K562 (cell line): ENCODE data around the gene ACBD3. TPM values are rescaled to one million over a fixed set of nuclear protein-coding genes. Genes with fewer than 3 reads are reported as not detected.
A peak's percentile ranks its signal among the peaks of the same experiment; 100 is the strongest.

ENCODE experiments used
- ATAC-seq: fragments of 200-7000 bp; cut with Tn5 transposase; 3 replicates; pipeline ENCODE4 v1.9.1; 2020; ENCODE audit warnings: moderate library complexity
- BruUV-seq: library from RNA; stranded (reverse); fragments of 400-500 nt; replicated peaks from 2 replicates; lab custom pipeline; 2021; lab: Mats Ljungman, UMichigan
- CTCF ChIA-PET: fragments of 300-600 bp; formaldehyde crosslinking; extraction: SDS; loops from one replicate; lab custom pipeline; 2021; ENCODE audit warnings: low intra/inter-chr PET ratio; lab: Yijun Ruan, JAX
- POLR2A ChIA-PET: fragments of 300-600, 350-650 bp; sonication (Branson Sonifier 250); formaldehyde crosslinking; extraction: SDS; loops from one replicate; lab custom pipeline; 2021; ENCODE audit warnings: antibody characterized with exemption, inconsistent platforms; lab: Yijun Ruan, JAX
- DNase-seq, 4 experiments: peaks; one replicate each; pipeline versions ENCODE4 v3.0.0 to v3.0.0-alpha.2; 2011 to 2018; ENCODE audit warnings: low spot score in 3 of 4, mixed read lengths in 3 of 4; ENCODE audit errors: extremely low read depth in 1 of 4
- FAIRE-seq: peaks from 2 replicates; lab custom pipeline; 2011; peaks lifted over from hg19 to GRCh38; lab: Jason Lieb, UNC
- H2AFZ ChIP-seq: 2 replicates; pipeline ENCODE4 v1.6.0; 2011; ENCODE audit warnings: low read depth, low read length, control low read depth, inconsistent platforms
- H3K27ac ChIP-seq: fragments of 200-600 bp; 3 replicates; pipeline ENCODE4 v1.8.0; 2011; ENCODE audit warnings: low read depth, mild to moderate bottlenecking, control low read depth, inconsistent platforms, low read length, moderate library complexity, mixed read lengths; ENCODE audit errors: extremely low read depth
- H3K27me3 ChIP-seq, 2 experiments: fragments of 300-600 bp in 1 of 2; 2 replicates in 1 of 2; 3 replicates in 1 of 2; pipeline versions ENCODE4 v1.6.0 to v1.8.0; 2011; ENCODE audit warnings: inconsistent platforms in 2 of 2, low read length in 2 of 2, mild to moderate bottlenecking in 1 of 2, mixed read lengths in 1 of 2, moderate library complexity in 1 of 2; ENCODE audit not compliant: control insufficient read depth in 2 of 2, insufficient read depth in 2 of 2
- H3K36me3 ChIP-seq: fragments of 300-600 bp; 3 replicates; pipeline ENCODE4 v1.8.0; 2011; ENCODE audit warnings: mild to moderate bottlenecking, low read length, inconsistent platforms; ENCODE audit not compliant: control insufficient read depth, insufficient read depth
- H3K4me1 ChIP-seq, 2 experiments: fragments of 200-600 bp in 1 of 2; replicated peaks in 1 of 2; 2 replicates in 1 of 2; 3 replicates in 1 of 2; pipeline versions ENCODE4 v1.5.1 to v1.8.0; 2011; ENCODE audit warnings: inconsistent platforms in 2 of 2, low read length in 2 of 2, mild to moderate bottlenecking in 1 of 2, mixed read lengths in 1 of 2, moderate library complexity in 1 of 2; ENCODE audit not compliant: control insufficient read depth in 2 of 2, insufficient read depth in 2 of 2
- H3K4me2 ChIP-seq: 2 replicates; pipeline ENCODE4 v1.6.1; 2011; ENCODE audit warnings: low read length, control low read depth, inconsistent platforms, mixed read lengths; ENCODE audit not compliant: insufficient read depth
- H3K4me3 ChIP-seq: fragments of 200-600 bp; sonication (generic), shearing (Covaris generic); 2 replicates; pipeline ENCODE4 v1.5.1; 2016; ENCODE audit warnings: control low read depth, inconsistent platforms
- H3K79me2 ChIP-seq: fragments of 200-600 bp; 3 replicates; pipeline ENCODE4 v1.8.0; 2011; ENCODE audit warnings: low read length, inconsistent platforms; ENCODE audit not compliant: control insufficient read depth, insufficient read depth
- H3K9ac ChIP-seq, 2 experiments: 2 replicates each; pipeline versions ENCODE4 v1.6.0 to v1.6.1; 2011; ENCODE audit warnings: low read depth in 2 of 2, low read length in 2 of 2, control low read depth in 1 of 2, inconsistent platforms in 1 of 2, mild to moderate bottlenecking in 1 of 2, mixed read lengths in 1 of 2; ENCODE audit not compliant: insufficient read depth in 1 of 2
- H3K9me1 ChIP-seq: one replicate; pipeline ENCODE4 v1.6.0; 2011; ENCODE audit warnings: inconsistent platforms, mild to moderate bottlenecking, low read length, moderate library complexity; ENCODE audit not compliant: control insufficient read depth, insufficient read depth
- H3K9me3 ChIP-seq: replicated peaks from 2 replicates; pipeline ENCODE4 v1.5.1; 2011; ENCODE audit warnings: low read depth, low read length, inconsistent platforms; ENCODE audit not compliant: control insufficient read depth, insufficient read depth
- H4K20me1 ChIP-seq: replicated peaks from 2 replicates; pipeline ENCODE4 v1.6.1; 2011; ENCODE audit warnings: low read length, inconsistent platforms, mixed read lengths; ENCODE audit not compliant: control insufficient read depth, insufficient read depth
- BACH1 ChIP-seq: fragments of 200-800 bp; sonication (Bioruptor generic); IDR thresholded peaks from 2 replicates; pipeline ENCODE4 v1.6.1; 2016; ENCODE audit warnings: missing genetic modification characterization, missing compliant biosample characterization
- CREBBP ChIP-seq: IDR thresholded peaks from one replicate; pipeline ENCODE4 v1.6.1; 2012; ENCODE audit warnings: low read depth, mild to moderate bottlenecking, control low read depth, inconsistent platforms, low read length
- NEUROD1 ChIP-seq: fragments of 150-350 bp; IDR thresholded peaks from 2 replicates; pipeline ENCODE4 v1.6.1; 2014; ENCODE audit warnings: borderline replicate concordance, low read length, low read depth; ENCODE audit not compliant: partially characterized antibody
- NFIC ChIP-seq: fragments of 450-650 bp; IDR thresholded peaks from 2 replicates; pipeline ENCODE4 v1.6.1; 2017; ENCODE audit warnings: mild to moderate bottlenecking, inconsistent platforms
- PHB ChIP-seq: fragments of 250-450 bp; sonication (Bioruptor Pico); IDR thresholded peaks from 2 replicates; pipeline ENCODE4 v1.5.0; 2021
- PPARD ChIP-seq: fragments of 250-450 bp; sonication (Bioruptor Pico); IDR thresholded peaks from 2 replicates; pipeline ENCODE4 v1.8.0; 2022; ENCODE audit warnings: inconsistent platforms, mild to moderate bottlenecking, moderate library complexity
- RBBP5 ChIP-seq: fragments of 200-600 bp; sonication (generic); IDR thresholded peaks from 2 replicates; pipeline ENCODE4 v1.6.1; 2012; ENCODE audit warnings: borderline replicate concordance, mild to moderate bottlenecking, low read length, control low read depth, inconsistent platforms; ENCODE audit not compliant: insufficient read depth, poor library complexity, severe bottlenecking
- RBM34 ChIP-seq: fragments of 200-400 bp; formaldehyde crosslinking; IDR thresholded peaks from 2 replicates; pipeline ENCODE4 v1.6.1; 2018; ENCODE audit warnings: low read length, borderline replicate concordance; ENCODE audit not compliant: insufficient read depth
- RUNX1 ChIP-seq: sonication (generic); IDR thresholded peaks from 2 replicates; pipeline ENCODE4 v1.6.1; 2016; ENCODE audit warnings: antibody characterized with exemption, low read depth
- SIRT6 ChIP-seq: IDR thresholded peaks from one replicate; pipeline ENCODE4 v1.6.1; 2012; ENCODE audit warnings: low read depth, mild to moderate bottlenecking, control low read depth, inconsistent platforms, low read length, moderate library complexity
- SNIP1 ChIP-seq: fragments of 450-650 bp; IDR thresholded peaks from 2 replicates; pipeline ENCODE4 v1.7.1; 2017; ENCODE audit warnings: low read depth, mild to moderate bottlenecking
- TFAP4 ChIP-seq: sonication (generic); formaldehyde crosslinking; IDR thresholded peaks from 2 replicates; pipeline ENCODE4 v1.8.0; 2022; ENCODE audit warnings: missing genetic modification reagents, mild to moderate bottlenecking, moderate library complexity, borderline replicate concordance
- USF2 ChIP-seq: sonication (generic); formaldehyde crosslinking; IDR thresholded peaks from 2 replicates; pipeline ENCODE4 v1.5.0; 2020; ENCODE audit warnings: missing genetic modification reagents
- ZFP36 ChIP-seq: fragments of 150-350 bp; IDR thresholded peaks from 2 replicates; pipeline ENCODE4 v1.6.1; 2018; ENCODE audit warnings: low read length, low read depth; ENCODE audit not compliant: partially characterized antibody
- ZNF134 ChIP-seq: fragments of 250-450 bp; sonication (Bioruptor Pico); conservative IDR thresholded peaks from 2 replicates; pipeline ENCODE4 v1.4.0; 2020
- ZNF639 ChIP-seq, 2 experiments: fragments of 200-800 bp in 1 of 2; sonication (Bioruptor generic) in 1 of 2; sonication (generic) in 1 of 2; formaldehyde crosslinking in 1 of 2; IDR thresholded peaks in 1 of 2; conservative IDR thresholded peaks in 1 of 2; 2 replicates each; pipeline versions ENCODE4 v1.5.0 to v1.6.1; 2016 to 2020; ENCODE audit warnings: missing compliant biosample characterization in 1 of 2, missing genetic modification characterization in 1 of 2, missing genetic modification reagents in 1 of 2
- WGBS: fragments of 100-300 bp; shearing (Covaris generic); methylation state at CpG from one replicate; pipeline ENCODE4 v1.1.6; 2016; ENCODE audit warnings: low coverage, mixed read lengths; ENCODE audit not compliant: insufficient coverage; ENCODE audit errors: missing lambda C conversion rate; 5-methylcytosine and 5-hydroxymethylcytosine counted together
- in situ Hi-C: fragments of 300-500 bp; cut with MboI; formaldehyde crosslinking; loops from 4 replicates; pipeline ENCODE4 v1.15.0; 2018; ENCODE audit warnings: inconsistent platforms, mixed read lengths
- intact Hi-C: fragments of 100-400 bp; cut with micrococcal nuclease; formaldehyde crosslinking; loops from 2 replicates; pipeline ENCODE4 v1.14.2; 2022
- polyA plus RNA-seq, 8 experiments: library from polyadenylated mRNA; depleted of rRNA in 4 of 8; stranded (reverse) in 5 of 8; unstranded in 3 of 8; fragments of >200 nt; fragmentation: Nextera tagmentation in 2 of 8; fragmentation: Illumina TruSeq in 1 of 8; extraction: Ambion mirVana in 2 of 8; extraction: Trizol in 1 of 8; gene quantifications; 2 replicates each; pipeline versions ENCODE4 v1.2.1 to v1.2.3, GENCODE V29; 2011 to 2014; ENCODE audit warnings: inconsistent platforms in 1 of 8, missing spikeins in 1 of 8
- total RNA-seq, 7 experiments: library from RNA; depleted of rRNA in 6 of 7; stranded (reverse); fragments of >200 nt in 6 of 7; fragmentation: Illumina TruSeq in 2 of 7; extraction: Trizol in 2 of 7; gene quantifications; 2 replicates each; pipeline versions ENCODE4 v1.2.1 to v1.2.3, GENCODE V29; 2011 to 2021; ENCODE audit warnings: low replicate concordance in 1 of 7
- TF ChIP-seq, protein P1 (sequence below): sonication (generic); formaldehyde crosslinking; IDR thresholded peaks from 2 replicates; pipeline ENCODE4 v1.8.0; 2022; ENCODE audit warnings: mild to moderate bottlenecking, missing genetic modification reagents

ACBD3 gene
- total and polyA plus RNA-seq, 9 of the 15 experiments (the other 6 are each of a cell fraction or from before 2014, with no cell fraction given): 11.1 to 36.7 (median 26.9) TPM

DNA sequence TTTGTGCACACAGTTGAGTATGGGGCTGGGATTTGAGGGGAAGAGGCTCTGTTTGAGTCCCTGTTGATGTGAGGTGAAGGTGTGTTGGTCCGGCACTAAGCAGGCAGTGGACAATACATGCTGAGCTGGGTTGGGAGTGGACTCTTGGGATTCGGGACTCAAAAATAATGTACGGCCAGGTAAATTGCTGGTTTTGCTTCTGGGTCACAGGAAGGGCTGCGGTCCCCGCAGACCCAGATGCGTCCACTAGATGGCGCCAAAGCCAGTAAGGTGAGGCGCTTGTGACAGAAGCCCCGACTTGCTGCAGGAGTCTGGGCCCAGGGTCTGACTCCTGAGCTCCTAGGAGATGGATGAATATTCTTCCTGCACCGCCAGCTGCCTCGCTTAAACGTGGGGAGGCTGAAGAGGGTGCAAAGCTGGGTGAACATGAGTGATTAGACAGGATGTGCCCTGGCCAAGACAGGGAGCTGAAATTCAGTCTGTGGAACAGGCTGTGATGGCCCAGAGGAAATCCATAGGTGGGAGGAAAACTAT is 61.4 kb downstream of the ACBD3 start:
- FAIRE-seq: peak; percentile 93
- H3K4me1 ChIP-seq: peaks cover 10 to 43% of the 10 kb centered on the region in 2 experiments; a peak in 3 of 5 replicates
- H3K9me1 ChIP-seq: no peaks in the 10 kb centered on the region
- in situ Hi-C loops: loop anchor here (10.0 kb wide), 1 partner anchor 650 kb away; no protein-coding TSS in a partner anchor
- peak overlapping the region in 1 of 2 experiments; percentile 37; a peak in 1 of 4 replicates for H3K9ac ChIP-seq
- peaks cover 4% of the 10 kb centered on the region; the same call in 1 of the 2 replicates for H4K20me1 ChIP-seq
- peak; percentile 70 for ATAC-seq
- H2AFZ ChIP-seq: peak overlapping the region; percentile 80
- ChIA-PET CTCF (interaction anchor here (0.6 to 2.2 kb wide), 5 partner anchors 60 to 208 kb away, joined by 3 to 10 read pairs (median 4); no protein-coding TSS in a partner anchor), POLR2A (interaction anchor here (0.6 to 1.5 kb wide), 5 partner anchors 11 to 160 kb away, joined by 3 to 6 read pairs (median 4); no protein-coding TSS in a partner anchor)
- H3K36me3 ChIP-seq: no peaks in the 10 kb centered on the region
- BruUV-seq: no TSS peak
- H3K9me3 ChIP-seq: no peaks in the 10 kb centered on the region
- peak overlapping the region; percentile 51 for H3K4me2 ChIP-seq
- WGBS: 2% methylated on average over 12 of the region's 12 CpGs
- no peaks in the 10 kb centered on the region for H3K27me3 ChIP-seq
- H3K4me3 ChIP-seq: no peak overlapping the region
- intact Hi-C loops: loop anchor here (1.0 to 10.0 kb wide), 4 partner anchors 73 to 480 kb away; no protein-coding TSS in a partner anchor
- H3K27ac ChIP-seq: no peak overlapping the region
- DNase-seq: peak; percentile 84 to 94 (median 88)
- H3K79me2 ChIP-seq: no peaks in the 10 kb centered on the region
- TF ChIP-seq RBBP5 (no peak), USF2 (CRISPR knock-in tag) (no peak), NFIC (no peak; the same call in 1 of the 2 replicates), RUNX1 (no peak), CREBBP (no peak), PPARD (CRISPR knock-in tag) (no peak), PHB (CRISPR knock-in tag) (no peak), NEUROD1 (peak; percentile 50), ZNF639 (CRISPR knock-in tag; conservative IDR thresholded peaks at IDR 0.05 in 1 of 2, IDR thresholded peaks at IDR 0.05 in 1 of 2) (no peak), TFAP4 (CRISPR knock-in tag) (peak; percentile 42; the same call in 1 of the 2 replicates), ZNF134 (CRISPR knock-in tag) (no peak), SNIP1 (no peak), BACH1 (no peak), SIRT6 (no peak), RBM34 (no peak), ZFP36 (peak; percentile 18)
- TF ChIP-seq, protein P1, sequence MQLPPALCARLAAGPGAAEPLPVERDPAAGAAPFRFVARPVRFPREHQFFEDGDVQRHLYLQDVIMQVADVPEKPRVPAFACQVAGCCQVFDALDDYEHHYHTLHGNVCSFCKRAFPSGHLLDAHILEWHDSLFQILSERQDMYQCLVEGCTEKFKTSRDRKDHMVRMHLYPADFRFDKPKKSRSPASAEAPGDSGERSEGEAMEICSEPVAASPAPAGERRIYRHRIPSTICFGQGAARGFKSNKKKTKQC (CRISPR knock-in tag): no peak
